Activated CD4-positive, alpha-beta T cell treated with anti-CD3 and anti-CD28 coated beads, Interleukin-2, Interleukin-6, amounts not matched to agents 100 ng/mL and 50 ng/mL, durations not matched to agents 16 hours and 8 hours (primary cell): ENCODE results near the gene DLG3.
"Not testable (repeated sequence)": the region's sequence is repeated elsewhere in the genome, so short reads cannot be mapped to it uniquely, and the experiment has no call there.

Experiments used
- DNase-seq: peaks from one replicate; pipeline ENCODE4 v3.0.0-alpha.2; 2020

Gene DLG3

GRCh38 chrX:70477734-70478075, 33.1 kb downstream of the DLG3 start:
- no peak for DNase-seq

GRCh38 chrX:70478526-70479245, 34.1 kb downstream of the DLG3 start:
- no peak for DNase-seq

- no peak for DNase-seq
Measured at GRCh38 chrX:70479247-70479921, 34.7 kb downstream of the DLG3 start.

GRCh38 chrX:70479922-70480659, 35.5 kb downstream of the DLG3 start:
- no peak for DNase-seq

DNA sequence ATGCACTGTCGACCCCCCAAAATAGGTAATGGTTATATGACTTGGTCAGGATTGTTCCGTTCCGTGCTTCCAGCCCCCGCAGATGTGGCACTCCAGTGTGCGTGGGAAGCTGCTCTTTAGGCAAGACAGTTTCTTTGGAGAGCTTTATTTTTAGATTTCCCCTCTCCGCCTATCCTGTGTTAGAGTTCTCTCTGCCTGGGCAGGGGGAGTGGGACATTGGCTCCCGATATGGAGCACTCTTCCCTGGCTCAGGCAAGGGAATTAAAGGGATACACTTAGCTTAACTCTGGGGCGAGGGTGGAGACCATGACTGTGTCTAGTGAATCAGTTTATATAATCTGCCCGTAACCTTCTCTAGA, 36.0 kb downstream of the DLG3 start:
- DNase-seq, result no peak

DNA sequence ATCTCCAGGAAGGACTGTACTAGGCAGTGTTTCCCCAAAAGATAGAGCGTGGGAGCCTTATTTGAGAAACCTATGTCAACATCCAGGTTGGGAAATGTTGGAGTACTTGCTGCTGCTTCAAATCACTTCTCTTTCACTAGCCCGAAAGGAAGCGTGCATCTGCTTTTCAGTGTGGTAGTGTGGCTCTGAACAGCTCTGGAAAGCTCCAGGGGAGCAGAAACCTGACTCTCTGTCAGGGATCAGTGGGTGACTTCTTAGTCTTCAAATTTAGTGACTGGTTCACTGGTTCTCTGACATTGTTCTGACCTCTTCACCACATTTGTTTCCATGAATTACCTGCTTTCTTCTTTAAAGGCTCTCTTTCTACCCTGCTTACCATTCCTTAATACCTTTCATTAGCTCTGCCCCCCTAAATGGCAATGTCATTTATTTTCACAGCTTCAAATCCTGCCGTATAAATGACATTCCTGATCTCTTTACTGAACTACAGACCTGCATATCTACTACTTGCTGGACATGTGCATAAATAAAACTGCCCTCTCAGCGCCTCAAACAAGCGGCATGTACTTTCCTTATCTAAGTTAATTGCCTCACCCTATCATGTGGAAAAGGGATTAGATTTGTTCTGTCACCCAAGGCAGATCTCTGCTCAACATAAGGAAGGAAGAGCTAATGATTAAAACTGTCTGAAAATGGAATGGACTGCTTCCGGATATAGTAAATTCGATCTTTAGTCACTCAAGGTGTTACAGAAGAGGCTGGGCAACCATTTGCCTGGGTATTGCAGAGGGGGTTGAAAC, 37.0 kb downstream of the DLG3 start:
- no peak for DNase-seq

DNA sequence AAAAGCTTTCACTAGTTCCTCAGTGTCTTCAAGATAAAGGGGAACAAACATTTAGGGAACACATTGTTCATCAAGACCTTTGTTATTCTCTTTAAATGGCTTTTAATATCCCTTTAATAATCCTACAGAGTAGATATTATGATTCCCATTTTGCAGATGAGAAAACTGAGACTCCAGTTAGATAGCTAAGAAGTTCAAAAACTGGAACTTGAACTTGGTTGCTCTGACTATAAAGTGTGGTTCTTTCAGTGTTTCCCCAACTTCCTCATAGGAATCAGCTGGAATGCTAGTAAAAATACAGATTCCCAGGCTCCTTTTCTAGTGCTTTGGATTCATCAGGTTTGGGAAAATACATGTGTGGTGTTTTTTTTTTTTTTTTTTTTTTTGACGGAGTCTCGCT, 37.7 kb downstream of the DLG3 start:
- DNase-seq, result no peak

GRCh38 chrX:70485466-70485865, 40.8 kb downstream of the DLG3 start:
- no peak for DNase-seq

DNA sequence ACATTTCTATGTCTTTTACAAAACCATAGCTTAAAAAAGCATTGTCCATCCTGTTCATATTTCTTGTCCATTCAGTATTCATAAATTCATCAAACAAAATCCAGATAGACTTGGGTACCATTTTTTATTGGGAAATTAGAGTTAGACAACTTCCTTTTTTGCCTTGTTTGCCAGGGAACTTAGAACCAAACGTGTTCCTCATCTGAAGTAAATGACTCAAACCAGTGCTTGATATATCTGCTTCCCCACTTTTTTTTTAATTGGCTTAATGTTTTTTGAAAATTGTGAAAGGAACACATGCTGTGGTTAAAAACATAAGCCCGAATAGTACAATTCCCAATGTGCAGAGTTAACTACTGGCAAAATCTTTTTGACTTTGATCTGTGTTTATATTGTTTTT, 44.2 kb downstream of the DLG3 start:
- DNase-seq, result no peak

DNA sequence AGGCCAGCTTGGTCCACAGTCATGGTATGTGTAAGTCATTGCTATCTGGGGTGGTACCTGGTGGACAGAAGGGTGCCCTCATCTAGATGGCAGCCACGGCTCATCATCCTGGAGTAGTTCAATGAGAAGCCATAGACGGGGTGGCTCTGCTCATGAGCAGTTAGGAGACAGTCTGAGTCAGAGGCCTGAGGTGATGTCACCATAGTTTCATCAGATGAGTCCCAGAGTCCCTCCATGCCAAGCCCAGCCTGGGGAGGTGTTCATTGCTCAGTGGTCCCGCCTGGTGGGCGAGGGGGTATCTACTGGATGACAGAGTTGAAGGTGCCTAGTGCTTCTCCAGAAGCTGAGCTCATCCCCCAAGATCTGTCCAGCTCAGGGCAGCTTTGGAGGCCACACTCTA, 49.8 kb downstream of the DLG3 start:
- peak; percentile 33 for DNase-seq

DNA sequence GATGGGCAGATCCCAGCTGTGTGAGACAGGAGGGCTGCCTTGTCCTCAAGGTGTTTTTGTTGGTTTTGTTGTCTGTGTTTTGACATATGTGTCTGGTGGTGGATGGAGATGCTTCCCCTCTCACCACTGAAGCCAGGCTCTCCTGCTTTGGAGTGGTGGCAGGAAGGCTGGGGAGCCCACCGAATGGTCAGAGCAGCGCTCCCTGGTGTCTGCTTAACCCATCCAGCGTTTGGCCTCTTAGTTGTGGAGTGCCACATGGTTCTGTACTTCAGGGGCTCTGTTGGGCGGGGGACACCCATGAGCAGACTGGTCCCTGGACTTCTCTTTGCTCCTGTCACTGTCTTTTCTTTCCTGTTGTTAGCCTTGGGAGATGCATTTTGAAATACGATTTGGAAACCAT, 51.9 kb downstream of the DLG3 start:
- no peak for DNase-seq

- DNase-seq, result no peak
Measured at GRCh38 chrX:70497026-70497425, 52.4 kb downstream of the DLG3 start.

- DNase-seq, result no peak
Measured at GRCh38 chrX:70498129-70498528, 53.5 kb downstream of the DLG3 start.

DNA sequence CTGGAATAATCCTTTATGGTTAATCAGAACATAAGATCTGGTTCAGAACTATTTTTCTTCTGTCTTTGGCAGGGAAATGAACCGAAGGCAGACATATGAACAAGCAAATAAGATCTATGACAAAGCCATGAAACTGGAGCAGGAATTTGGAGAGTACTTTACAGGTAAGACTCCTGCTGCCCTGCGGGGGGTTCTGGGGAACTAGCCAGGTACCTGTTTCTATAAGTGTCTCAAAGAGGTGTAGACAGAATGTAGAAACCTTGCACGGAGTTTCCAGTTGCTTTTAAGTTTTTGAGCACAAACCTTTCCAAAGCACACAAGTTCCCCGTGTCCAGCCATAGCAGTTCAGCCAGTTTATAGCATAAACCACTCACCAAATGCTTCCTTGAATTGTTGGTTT, 56.2 kb downstream of the DLG3 start:
- DNase-seq, result no peak

- DNase-seq, result peak; percentile 48
Measured at GRCh38 chrX:70504772-70505450, 60.3 kb downstream of the DLG3 start.

DNA sequence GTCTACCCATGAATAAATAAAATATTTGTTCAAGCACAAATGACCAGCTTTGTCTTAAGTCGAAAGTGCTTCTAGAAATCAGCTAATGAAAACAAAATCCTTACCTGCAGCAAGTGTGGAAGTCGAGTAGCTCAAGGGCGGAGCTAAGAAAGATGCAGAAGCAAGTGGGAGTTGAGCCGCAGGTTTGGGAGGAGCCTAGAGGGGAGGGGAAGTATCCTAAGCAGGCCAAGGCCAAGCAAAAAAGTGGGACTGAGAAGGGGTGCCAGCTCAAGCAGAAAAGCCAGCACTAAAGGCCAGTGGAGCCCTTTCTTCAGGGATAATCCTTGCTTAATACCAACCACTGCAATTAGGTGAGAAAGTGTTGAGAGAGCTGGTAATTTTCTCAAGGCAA, 60.8 kb downstream of the DLG3 start:
- DNase-seq, result no peak

DNA sequence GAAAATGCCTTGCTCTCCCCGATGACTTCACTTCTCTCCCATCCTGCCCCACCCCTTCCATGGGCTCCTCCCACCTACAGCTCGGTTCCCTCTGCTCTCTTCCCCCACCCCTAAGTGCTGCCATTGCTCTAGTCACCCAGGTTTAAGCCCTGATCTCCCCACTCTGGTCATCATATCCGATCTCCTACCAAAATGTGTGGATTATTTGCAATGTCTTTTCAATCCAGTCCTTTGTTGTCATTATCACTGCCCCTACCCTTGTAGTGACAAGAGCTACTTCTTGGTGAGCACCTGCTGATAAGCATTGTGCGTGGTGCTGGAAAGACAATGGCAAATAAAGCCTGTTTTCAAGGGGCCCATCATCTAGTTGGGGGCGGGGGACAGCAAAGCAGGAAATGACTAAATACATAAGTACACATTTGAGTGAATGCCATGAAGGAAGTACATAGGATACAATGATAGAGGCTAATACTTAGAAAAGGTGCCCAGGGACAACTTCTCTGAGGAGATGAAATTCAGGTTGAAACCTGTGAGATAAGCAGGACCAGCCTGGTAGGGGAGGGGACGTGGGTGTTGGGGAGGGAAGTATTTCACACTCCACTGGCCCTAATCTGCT, 63.8 kb downstream of the DLG3 start:
- peak; percentile 70 for DNase-seq

DNA sequence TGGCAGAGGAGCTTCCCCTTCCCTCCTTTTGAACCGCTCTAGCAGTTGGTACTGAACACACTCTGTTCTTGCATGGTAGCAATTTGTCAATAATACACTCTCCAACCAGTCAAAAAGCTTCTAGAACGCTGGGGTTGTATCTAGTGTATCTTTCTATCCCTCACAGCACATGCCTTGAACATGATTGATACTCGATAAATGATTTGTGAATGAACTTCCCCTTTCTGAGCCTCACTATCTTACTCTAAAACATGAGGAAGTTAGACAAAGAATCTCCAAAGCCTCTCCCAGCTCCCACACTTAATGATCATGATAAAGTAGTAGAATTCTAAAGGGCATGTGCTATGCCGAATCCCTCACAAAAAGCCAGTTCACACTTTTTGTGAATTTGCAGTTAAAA, 64.4 kb downstream of the DLG3 start:
- DNase-seq, result no peak

DNA sequence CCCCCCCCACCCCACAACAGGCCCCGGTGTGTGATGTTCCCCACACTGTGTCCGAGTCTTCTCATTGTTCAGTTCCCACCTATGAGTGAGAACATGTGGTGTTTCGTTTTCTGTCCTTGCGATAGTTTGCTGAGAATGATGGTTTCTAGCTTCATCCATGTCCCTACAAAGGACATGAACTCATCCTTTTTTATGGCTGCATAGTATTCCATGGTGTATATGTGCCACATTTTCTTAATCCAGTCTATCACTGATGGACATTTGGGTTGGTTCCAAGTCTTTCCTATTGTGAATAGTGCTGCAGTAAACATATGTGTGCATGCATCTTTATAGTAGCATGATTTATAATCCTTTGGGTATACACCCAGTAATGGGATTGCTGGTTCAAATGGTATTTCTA, 70.6 kb downstream of the DLG3 start:
- not testable (repeated sequence) for DNase-seq

GRCh38 chrX:70515692-70516091, 71.1 kb downstream of the DLG3 start:
- not testable (repeated sequence) for DNase-seq

GRCh38 chrX:70525733-70526132, 81.1 kb downstream of the DLG3 start:
- DNase-seq, result no peak

DNA sequence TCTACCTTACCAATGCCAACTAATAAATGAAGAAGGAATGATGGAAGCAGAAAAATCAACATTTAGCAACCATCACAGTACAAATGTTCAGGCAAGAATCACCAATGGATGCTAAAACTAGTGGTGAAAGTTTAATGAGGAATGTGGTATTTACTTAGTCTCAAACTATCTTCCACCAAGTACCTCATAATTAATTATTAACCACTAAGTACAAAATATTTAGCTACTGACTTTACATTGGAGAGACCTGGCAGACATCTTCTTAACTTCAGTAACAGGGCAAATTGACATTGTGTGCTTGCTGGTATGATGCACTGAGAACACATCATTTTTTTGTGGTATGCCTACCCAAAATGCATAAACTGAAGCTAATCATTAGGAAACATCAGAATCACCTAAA, 82.4 kb downstream of the DLG3 start:
- DNase-seq, result no peak
